Panc1 (cell line): ENCODE measurements around the gene EML1. TPM values are rescaled to one million over a fixed set of nuclear protein-coding genes. Genes with fewer than 3 reads are reported as not detected.

Experiments
- ATAC-seq: fragments of 200-7000 bp; cut with Tn5 transposase; 2 replicates; pipeline ENCODE4 v1.9.1; 2020; ENCODE audit warnings: mild to moderate bottlenecking, moderate library complexity
- BruUV-seq: library from RNA; stranded (reverse); fragments of 400-500 nt; replicated peaks from 2 replicates; lab custom pipeline; 2021; lab: Mats Ljungman, UMichigan
- CTCF ChIA-PET: fragments of 300-600 bp; sonication (Branson Sonifier 250); formaldehyde crosslinking; loops from one replicate; lab custom pipeline; 2022; ENCODE audit warnings: antibody characterized with exemption; lab: Charles Lee
- POLR2A ChIA-PET: fragments of 300-600 bp; sonication (Branson Sonifier 250); formaldehyde crosslinking; loops from one replicate; lab custom pipeline; 2022; ENCODE audit warnings: antibody characterized with exemption; lab: Charles Lee
- DNase-seq: peaks from one replicate; pipeline ENCODE4 v3.0.0-alpha.2; 2010; ENCODE audit warnings: low read depth, low spot score
- H3K27ac ChIP-seq: 2 replicates; pipeline ENCODE4 v1.5.1; 2011; ENCODE audit warnings: mild to moderate bottlenecking, low read length, inconsistent platforms
- H3K27me3 ChIP-seq: fragments of 200-500 bp; sonication (Bioruptor generic); 2 replicates; pipeline ENCODE4 v1.6.0; 2014; ENCODE audit warnings: low read length, inconsistent platforms; ENCODE audit not compliant: control insufficient read depth, insufficient read depth
- H3K36me3 ChIP-seq: fragments of 200-500 bp; sonication (Bioruptor generic); 2 replicates; pipeline ENCODE4 v1.5.1; 2014; ENCODE audit warnings: inconsistent platforms, mild to moderate bottlenecking, low read length, moderate library complexity; ENCODE audit not compliant: control insufficient read depth, insufficient read depth
- H3K4me1 ChIP-seq: 2 replicates; pipeline ENCODE4 v1.5.1; 2011; ENCODE audit warnings: inconsistent platforms, mild to moderate bottlenecking, low read length, moderate library complexity; ENCODE audit not compliant: control insufficient read depth, insufficient read depth
- H3K4me3 ChIP-seq, 2 experiments: 2 replicates each; pipeline ENCODE4 v1.5.1; 2011 to 2012; ENCODE audit warnings: low read depth in 2 of 2, low read length in 2 of 2, mild to moderate bottlenecking in 2 of 2, inconsistent platforms in 1 of 2, moderate library complexity in 1 of 2
- H3K9me3 ChIP-seq: fragments of 200-500 bp; sonication (Bioruptor generic); 2 replicates; pipeline ENCODE4 v1.5.1; 2014; ENCODE audit warnings: low read depth, mild to moderate bottlenecking, inconsistent platforms, low read length, moderate library complexity; ENCODE audit not compliant: control insufficient read depth, insufficient read depth
- POLR2AphosphoS5 ChIP-seq: IDR thresholded peaks from 2 replicates; pipeline ENCODE4 v1.6.1; 2012; ENCODE audit warnings: mild to moderate bottlenecking, low read depth, low read length, moderate library complexity
- REST ChIP-seq, 2 experiments: IDR thresholded peaks; 2 replicates each; pipeline ENCODE4 v1.6.1; 2011 to 2012; ENCODE audit warnings: low read depth in 2 of 2, control low read depth in 1 of 2, low read length in 1 of 2, mild to moderate bottlenecking in 1 of 2, moderate library complexity in 1 of 2; ENCODE audit not compliant: insufficient read depth in 1 of 2
- SIN3A ChIP-seq: IDR thresholded peaks from 2 replicates; pipeline ENCODE4 v1.6.1; 2012; ENCODE audit warnings: low read depth, mild to moderate bottlenecking, low read length, moderate library complexity, borderline replicate concordance; ENCODE audit not compliant: insufficient read depth
- TCF7L2 ChIP-seq: IDR thresholded peaks from 2 replicates; pipeline ENCODE4 v1.6.1; 2011; ENCODE audit warnings: mild to moderate bottlenecking, low read depth, low read length, inconsistent platforms
- in situ Hi-C: cut with HindIII; loops from 2 replicates; pipeline ENCODE4 v1.10.0; 2016; ENCODE audit warnings: low sequenced_read_pairs, low pct_unique_long_range_greater_than_20kb
- intact Hi-C: fragments of 100-400 bp; cut with micrococcal nuclease; formaldehyde crosslinking; loops from one replicate; pipeline ENCODE4 v1.10.0; 2022; ENCODE audit not compliant: unreplicated experiment
- total RNA-seq: library from RNA; stranded (reverse); gene quantifications from one replicate; pipeline ENCODE4 v1.2.1, GENCODE V29; 2021; ENCODE audit not compliant: unreplicated experiment
- TF ChIP-seq, protein P1 (sequence below): fragments of 450-650 bp; IDR thresholded peaks from 2 replicates; pipeline ENCODE4 v1.5.1; 2017; ENCODE audit warnings: mild to moderate bottlenecking

EML1 gene
- total RNA-seq, 1 experiment from 2014 or later = 35.3 TPM

GRCh38 chr14:99870617-99871016 is 77.4 kb downstream of the EML1 start:
- no peak overlapping the region for H3K27ac ChIP-seq
- intact Hi-C loops (no loop called here), in situ Hi-C loops (no loop called here)
- no peak for ATAC-seq
- H3K36me3 ChIP-seq = no peaks in the 10 kb centered on the region
- ChIA-PET POLR2A (no interaction called here), CTCF (interaction anchor here (0.6 kb wide), 1 partner anchor 14 kb away, joined by 3 read pairs; no protein-coding TSS in a partner anchor)
- no peak for TF ChIP-seq POLR2AphosphoS5
- TF ChIP-seq TCF7L2 = no peak
- TF ChIP-seq REST (IDR thresholded peaks at IDR 0.05; ENCODE audit: insufficient read depth in 1 of 2, low read depth in 2 of 2, low read length in 1 of 2) = no peak
- no peak for TF ChIP-seq SIN3A
- TF ChIP-seq, protein P1, sequence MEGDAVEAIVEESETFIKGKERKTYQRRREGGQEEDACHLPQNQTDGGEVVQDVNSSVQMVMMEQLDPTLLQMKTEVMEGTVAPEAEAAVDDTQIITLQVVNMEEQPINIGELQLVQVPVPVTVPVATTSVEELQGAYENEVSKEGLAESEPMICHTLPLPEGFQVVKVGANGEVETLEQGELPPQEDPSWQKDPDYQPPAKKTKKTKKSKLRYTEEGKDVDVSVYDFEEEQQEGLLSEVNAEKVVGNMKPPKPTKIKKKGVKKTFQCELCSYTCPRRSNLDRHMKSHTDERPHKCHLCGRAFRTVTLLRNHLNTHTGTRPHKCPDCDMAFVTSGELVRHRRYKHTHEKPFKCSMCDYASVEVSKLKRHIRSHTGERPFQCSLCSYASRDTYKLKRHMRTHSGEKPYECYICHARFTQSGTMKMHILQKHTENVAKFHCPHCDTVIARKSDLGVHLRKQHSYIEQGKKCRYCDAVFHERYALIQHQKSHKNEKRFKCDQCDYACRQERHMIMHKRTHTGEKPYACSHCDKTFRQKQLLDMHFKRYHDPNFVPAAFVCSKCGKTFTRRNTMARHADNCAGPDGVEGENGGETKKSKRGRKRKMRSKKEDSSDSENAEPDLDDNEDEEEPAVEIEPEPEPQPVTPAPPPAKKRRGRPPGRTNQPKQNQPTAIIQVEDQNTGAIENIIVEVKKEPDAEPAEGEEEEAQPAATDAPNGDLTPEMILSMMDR = no peak
- no peaks in the 10 kb centered on the region for H3K9me3 ChIP-seq
- H3K4me3 ChIP-seq = no peak overlapping the region
- DNase-seq = no peak
- H3K27me3 ChIP-seq = no peaks in the 10 kb centered on the region
- no TSS peak for BruUV-seq
- no peaks in the 10 kb centered on the region for H3K4me1 ChIP-seq

DNA sequence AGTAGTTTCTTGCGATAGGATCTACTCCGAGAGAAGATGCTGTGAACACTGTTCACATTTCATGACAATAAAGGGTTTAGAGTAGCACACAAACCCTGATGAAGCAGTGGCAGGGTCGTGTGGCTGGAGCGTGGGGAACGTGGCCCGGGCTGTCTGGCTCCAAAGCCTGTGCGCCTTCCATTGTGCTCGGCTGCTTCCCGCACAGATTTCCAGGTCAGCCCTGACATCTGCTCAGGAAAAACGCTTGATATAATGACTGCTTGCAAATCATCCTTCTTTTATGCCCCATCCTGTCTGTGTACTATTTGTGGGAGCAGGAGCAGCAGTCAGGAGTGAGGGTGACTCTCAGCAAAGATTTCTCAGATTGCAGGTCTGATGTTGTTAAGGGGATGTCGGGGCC is 78.6 kb downstream of the EML1 start:
- no peak overlapping the region for H3K27ac ChIP-seq
- no peak for DNase-seq
- no peaks in the 10 kb centered on the region for H3K4me1 ChIP-seq
- ChIA-PET POLR2A (no interaction called here), CTCF (no interaction called here)
- BruUV-seq = no TSS peak
- TF ChIP-seq, protein P1 = no peak
- TF ChIP-seq POLR2AphosphoS5 (no peak), REST (IDR thresholded peaks at IDR 0.05; ENCODE audit: insufficient read depth in 1 of 2, low read depth in 2 of 2, low read length in 1 of 2) (no peak), TCF7L2 (no peak), SIN3A (no peak)
- no peaks in the 10 kb centered on the region for H3K27me3 ChIP-seq
- H3K36me3 ChIP-seq = no peaks in the 10 kb centered on the region
- H3K4me3 ChIP-seq = no peak overlapping the region
- in situ Hi-C loops (no loop called here), intact Hi-C loops (no loop called here)
- H3K9me3 ChIP-seq = no peaks in the 10 kb centered on the region
- ATAC-seq = no peak
